Mucosa of rectum (tissue), 2 donors: ENCODE measurements around the gene RAB17.
A peak's percentile ranks its signal among the peaks of the same experiment; 100 is the strongest.

ENCODE experiments used
- H3K27ac ChIP-seq, 2 donors: one replicate each; pipeline ENCODE4 v1.7.0; 2013; ENCODE audit warnings: inconsistent platforms in 2 of 2, low read depth in 2 of 2, low read length in 2 of 2
- H3K27me3 ChIP-seq, 2 donors: one replicate each; pipeline ENCODE4 v1.7.0; 2013; ENCODE audit warnings: low read length in 2 of 2; ENCODE audit not compliant: control insufficient read depth in 2 of 2, insufficient read depth in 2 of 2
- H3K36me3 ChIP-seq, 2 donors: one replicate each; pipeline ENCODE4 v1.7.0; 2013; ENCODE audit warnings: low read length in 2 of 2; ENCODE audit not compliant: control insufficient read depth in 2 of 2, insufficient read depth in 2 of 2
- H3K4me1 ChIP-seq, 2 donors: one replicate each; pipeline ENCODE4 v1.7.0; 2013; ENCODE audit warnings: low read length in 2 of 2, mild to moderate bottlenecking in 1 of 2; ENCODE audit not compliant: control insufficient read depth in 2 of 2, insufficient read depth in 2 of 2
- H3K4me3 ChIP-seq, 2 donors: one replicate each; pipeline ENCODE4 v1.7.0; 2013; ENCODE audit warnings: low read length in 2 of 2
- H3K9ac ChIP-seq, 2 donors: one replicate each; pipeline ENCODE4 v1.7.0; 2013; ENCODE audit warnings: low read length in 2 of 2, low read depth in 1 of 2, mild to moderate bottlenecking in 1 of 2
- H3K9me3 ChIP-seq, 2 donors: one replicate each; pipeline ENCODE4 v1.7.0; 2013; ENCODE audit warnings: low read length in 2 of 2; ENCODE audit not compliant: control insufficient read depth in 2 of 2
- donor health status: healthy.
- donor health status: Normal muscosa, but diverticular disease.

RAB17 gene

DNA sequence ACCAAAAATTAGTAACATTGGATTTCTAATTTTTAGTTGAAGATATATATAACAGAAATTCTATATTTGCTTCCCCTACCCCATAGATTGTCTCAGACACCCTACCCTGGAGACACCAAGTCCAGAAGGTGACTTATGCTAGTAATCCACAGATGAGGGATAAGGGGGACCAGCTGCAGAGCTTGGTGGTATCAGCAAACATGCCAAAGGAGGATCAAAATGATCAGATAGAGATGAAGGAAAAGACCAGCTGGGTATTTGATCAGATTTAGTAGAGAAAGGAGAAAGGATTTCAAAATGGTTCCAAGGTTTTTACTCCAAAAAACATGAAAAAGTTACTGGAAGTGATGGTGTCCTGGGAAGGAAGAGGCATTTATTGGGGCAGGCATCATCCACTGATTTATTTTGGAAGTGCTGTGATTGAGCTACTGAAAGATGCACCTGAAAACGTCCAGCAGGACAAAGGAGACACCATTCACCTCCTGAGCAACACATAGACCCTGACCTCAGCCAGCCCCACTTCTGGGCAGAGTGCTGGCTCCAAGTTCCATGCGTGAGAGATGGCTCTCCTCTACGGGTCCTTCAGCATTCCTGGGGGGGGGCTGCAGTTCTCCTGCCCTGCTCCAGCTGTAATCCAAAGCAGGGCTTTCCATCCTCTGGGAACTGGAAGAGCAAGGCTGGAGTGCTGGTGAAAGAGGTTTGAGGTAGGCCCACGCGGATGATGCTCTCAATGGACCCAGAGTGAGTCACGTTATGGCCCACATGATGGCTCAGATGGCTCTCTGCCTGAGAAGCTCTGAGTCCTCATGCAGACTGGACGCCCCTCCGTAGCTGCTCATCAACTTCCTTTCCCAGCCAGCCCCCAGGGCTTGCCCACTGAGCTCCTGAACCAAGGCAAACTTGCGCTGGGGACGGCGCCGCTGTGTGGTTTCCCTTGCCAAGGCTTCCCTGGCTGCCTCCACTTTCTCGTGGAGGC is 33.2 kb upstream of the RAB17 start:
- Histone ChIP-seq H3K9me3 (no peaks in the 10 kb centered on the region), H3K4me3 (no peak overlapping the region), H3K4me1 (peaks cover 7 to 13% of the 10 kb centered on the region in 2 donors)

DNA sequence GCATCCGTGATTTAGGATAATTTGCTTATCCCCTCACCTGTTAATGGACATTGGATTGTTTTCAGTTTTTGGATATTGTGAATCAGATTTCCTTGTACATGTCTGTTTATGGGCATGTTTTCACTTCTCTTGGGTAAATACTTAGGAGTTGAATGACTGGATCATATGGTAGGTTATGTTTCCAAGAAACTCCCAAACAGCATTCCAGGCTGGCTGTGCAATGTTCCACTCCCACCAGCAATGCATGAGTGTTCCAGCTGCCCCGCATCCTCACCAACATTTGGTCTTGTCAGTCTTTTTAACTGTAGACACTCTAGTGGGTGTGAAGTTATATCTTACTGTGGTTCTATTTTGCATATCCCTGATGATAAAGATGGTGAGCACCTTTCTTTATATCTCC is 27.9 kb upstream of the RAB17 start:
- no peak overlapping the region for H3K4me3 ChIP-seq
- no peaks in the 10 kb centered on the region for H3K9me3 ChIP-seq
- H3K27me3 ChIP-seq: no peaks in the 10 kb centered on the region
- H3K9ac ChIP-seq: no peak overlapping the region
- H3K27ac ChIP-seq: no peak overlapping the region
- peaks cover 0 to 7% of the 10 kb centered on the region in 2 donors for H3K4me1 ChIP-seq
- no peaks in the 10 kb centered on the region for H3K36me3 ChIP-seq

More for the DNA sequence above, 33.2 kb upstream of the RAB17 start:
- Histone ChIP-seq H3K36me3 (no peaks in the 10 kb centered on the region), H3K27ac (no peak overlapping the region), H3K27me3 (peaks cover 8 to 15% of the 10 kb centered on the region in 2 donors), H3K9ac (no peak overlapping the region)

DNA sequence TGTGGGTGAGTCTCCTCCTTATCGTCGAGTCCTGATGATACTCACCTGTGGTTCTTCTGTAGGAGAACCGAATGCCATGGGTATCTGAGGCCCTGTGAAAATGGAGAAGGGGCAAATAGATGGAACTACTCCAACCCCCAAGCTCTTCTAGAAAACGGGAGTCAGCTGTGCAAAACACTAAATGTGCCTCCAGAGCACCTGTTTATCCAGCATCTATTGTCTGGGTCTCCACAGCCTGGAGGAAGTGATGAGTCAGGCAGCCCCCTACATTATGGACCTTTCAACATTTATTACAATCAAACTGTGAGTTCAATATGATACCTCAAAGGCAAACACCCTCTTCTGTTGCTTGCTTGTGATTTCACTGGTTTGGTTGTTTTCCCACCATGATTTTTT is 27.1 kb upstream of the RAB17 start:
- Histone ChIP-seq H3K9ac (no peak overlapping the region), H3K27me3 (no peaks in the 10 kb centered on the region), H3K4me1 (peaks cover 0 to 7% of the 10 kb centered on the region in 2 donors), H3K36me3 (no peaks in the 10 kb centered on the region), H3K9me3 (no peaks in the 10 kb centered on the region), H3K4me3 (no peak overlapping the region), H3K27ac (no peak overlapping the region)

DNA sequence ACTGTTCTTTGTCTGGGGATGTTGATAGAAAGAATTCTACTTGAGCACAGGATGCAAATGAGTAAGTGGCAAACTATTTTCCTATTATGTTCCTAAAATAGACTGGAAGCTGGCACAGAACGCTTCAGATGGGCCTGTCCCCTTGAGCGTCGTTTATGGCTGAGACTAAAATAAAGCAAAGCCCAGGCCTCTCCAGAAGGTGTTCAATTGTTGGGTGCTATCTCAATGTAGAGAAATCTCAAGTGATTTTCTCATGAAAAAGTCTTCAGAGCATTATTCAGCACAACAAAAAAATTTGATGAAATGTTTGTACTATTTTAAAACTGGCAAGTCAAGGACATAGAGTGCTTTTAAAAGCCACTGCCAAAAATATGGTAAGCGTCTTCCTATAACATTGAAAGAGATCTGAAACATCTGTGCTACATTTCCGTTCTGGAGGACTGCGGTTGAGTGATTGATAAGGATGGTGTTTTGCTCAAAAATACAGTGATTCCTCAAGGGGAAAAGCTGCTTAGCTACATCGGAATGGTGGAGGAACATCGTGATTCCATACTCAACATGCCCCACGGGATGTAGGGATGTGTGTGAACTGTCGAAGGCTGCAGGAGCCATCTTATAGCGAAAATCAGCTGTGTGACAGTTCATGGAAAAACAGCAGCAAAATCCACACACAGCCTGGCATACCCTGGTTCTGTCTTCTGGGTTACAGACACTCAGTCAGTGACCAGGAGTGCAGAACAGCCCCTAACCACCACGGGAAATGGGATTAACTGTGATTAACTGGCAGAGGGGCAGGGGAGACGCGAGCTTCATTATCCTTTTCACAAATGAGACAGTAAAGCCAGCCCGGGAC is 26.4 kb upstream of the RAB17 start:
- Histone ChIP-seq H3K27me3 (no peaks in the 10 kb centered on the region), H3K27ac (peak overlapping the region in 1 of 2 donors; percentile 61), H3K4me3 (no peak overlapping the region), H3K36me3 (no peaks in the 10 kb centered on the region), H3K9ac (no peak overlapping the region), H3K4me1 (peaks cover 0 to 7% of the 10 kb centered on the region in 2 donors), H3K9me3 (no peaks in the 10 kb centered on the region)

DNA sequence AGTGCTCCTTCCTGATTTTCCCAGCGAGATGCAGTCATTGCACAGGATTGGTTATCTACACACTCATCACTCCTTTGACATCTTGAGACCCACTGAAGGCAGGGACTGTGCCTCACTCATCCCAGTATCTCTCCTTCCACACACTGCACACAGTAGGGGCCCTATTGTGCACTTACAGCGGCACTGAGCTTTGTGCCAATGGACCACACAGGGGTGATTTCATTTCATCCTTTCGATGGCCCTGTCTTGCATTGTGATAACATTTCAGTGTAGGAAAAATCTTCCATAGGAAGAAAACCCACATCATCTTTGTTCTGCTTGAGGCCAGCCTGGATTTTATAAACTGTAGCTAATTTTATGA is 25.8 kb upstream of the RAB17 start:
- Histone ChIP-seq H3K27ac (peak overlapping the region; percentile 39 to 61), H3K36me3 (no peaks in the 10 kb centered on the region), H3K4me1 (peaks cover 0 to 7% of the 10 kb centered on the region in 2 donors), H3K4me3 (no peak overlapping the region), H3K27me3 (no peaks in the 10 kb centered on the region), H3K9ac (no peak overlapping the region), H3K9me3 (no peaks in the 10 kb centered on the region)

DNA sequence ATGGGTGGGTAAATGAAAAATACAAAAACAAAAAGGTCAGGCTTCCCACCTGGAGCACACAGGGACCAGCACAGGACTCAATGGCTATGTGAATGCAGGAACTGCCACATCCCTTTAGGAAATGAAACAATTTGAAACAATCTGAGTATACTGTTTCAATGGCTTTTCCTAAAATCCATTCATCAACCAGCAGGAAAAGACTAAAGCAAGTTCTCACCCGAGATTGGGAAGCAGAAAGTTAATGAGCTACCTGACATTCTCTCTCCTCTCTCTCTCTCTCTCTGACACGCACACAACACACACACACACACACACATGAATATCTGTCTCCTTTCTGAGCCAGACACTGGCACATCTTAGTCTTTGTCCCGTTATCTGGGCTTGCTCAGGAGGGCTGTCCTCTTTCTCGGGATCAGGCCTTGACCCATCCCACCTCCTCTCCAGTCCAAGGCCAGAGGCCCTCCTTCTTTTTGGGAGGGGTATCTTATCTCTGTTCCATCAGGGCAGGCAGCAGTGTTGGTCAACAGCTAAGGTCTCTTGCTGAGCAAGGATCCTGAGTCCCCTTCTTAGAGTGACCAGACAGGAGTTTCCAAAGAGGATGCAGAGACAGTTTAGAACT is 25.2 kb upstream of the RAB17 start:
- peaks cover 0 to 7% of the 10 kb centered on the region in 2 donors for H3K4me1 ChIP-seq
- H3K4me3 ChIP-seq: no peak overlapping the region
- H3K27ac ChIP-seq: peak overlapping the region in 1 of 2 donors; percentile 61
- no peaks in the 10 kb centered on the region for H3K9me3 ChIP-seq
- H3K27me3 ChIP-seq: no peaks in the 10 kb centered on the region
- H3K9ac ChIP-seq: no peak overlapping the region
- no peaks in the 10 kb centered on the region for H3K36me3 ChIP-seq

DNA sequence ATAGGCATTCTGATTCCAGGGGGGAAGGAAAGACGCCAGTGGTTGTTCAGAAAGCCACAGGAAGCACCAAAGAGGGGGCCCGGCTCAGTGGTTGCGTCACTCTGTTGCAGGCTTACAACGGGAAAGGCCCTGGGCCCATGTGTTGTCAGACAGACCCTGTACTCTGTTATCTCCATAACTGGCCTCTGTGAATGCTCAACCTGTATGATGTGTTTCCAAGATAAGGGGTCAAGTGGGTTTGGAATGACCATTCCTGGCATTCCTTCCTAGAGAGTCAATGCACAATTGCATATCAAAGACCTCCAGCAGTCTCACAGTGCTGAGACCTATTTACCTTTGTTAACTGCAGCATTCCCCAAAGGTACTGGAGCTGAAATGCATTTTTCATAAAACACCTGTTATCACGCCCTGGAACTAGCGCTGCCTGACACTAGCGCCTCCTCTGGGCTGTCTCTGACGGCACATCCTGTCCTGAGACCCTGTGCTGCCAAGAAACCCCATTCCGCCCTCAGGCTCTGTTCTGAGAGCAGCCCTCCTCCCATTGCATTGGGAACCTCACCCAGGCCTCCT is 23.7 kb upstream of the RAB17 start:
- Histone ChIP-seq H3K4me1 (peaks cover 0 to 7% of the 10 kb centered on the region in 2 donors), H3K36me3 (no peaks in the 10 kb centered on the region), H3K9ac (no peak overlapping the region), H3K9me3 (no peaks in the 10 kb centered on the region), H3K27me3 (no peaks in the 10 kb centered on the region), H3K27ac (no peak overlapping the region), H3K4me3 (no peak overlapping the region)

DNA sequence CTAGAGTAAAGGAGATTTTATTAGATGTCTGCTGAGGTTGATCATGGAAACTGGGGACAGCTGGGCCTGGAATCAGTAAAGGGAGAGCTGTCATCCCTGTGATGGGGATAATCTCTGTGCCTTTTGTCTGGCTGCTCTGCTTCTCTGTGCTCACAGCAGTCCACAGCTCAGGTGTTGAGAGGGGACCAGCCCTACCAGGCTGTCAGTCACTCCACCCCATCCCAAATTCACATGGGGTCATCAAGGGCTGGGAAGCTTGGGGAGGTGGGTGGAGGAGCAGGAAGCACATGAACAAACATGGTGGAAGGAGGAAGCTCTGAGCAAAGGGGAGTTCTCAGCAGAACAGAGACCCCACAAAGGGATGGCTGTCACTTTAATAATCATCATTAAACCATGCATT is 23.1 kb upstream of the RAB17 start:
- Histone ChIP-seq H3K4me1 (peaks cover 0 to 7% of the 10 kb centered on the region in 2 donors), H3K36me3 (no peaks in the 10 kb centered on the region), H3K9ac (no peak overlapping the region), H3K4me3 (no peak overlapping the region), H3K27ac (no peak overlapping the region), H3K9me3 (no peaks in the 10 kb centered on the region), H3K27me3 (no peaks in the 10 kb centered on the region)

DNA sequence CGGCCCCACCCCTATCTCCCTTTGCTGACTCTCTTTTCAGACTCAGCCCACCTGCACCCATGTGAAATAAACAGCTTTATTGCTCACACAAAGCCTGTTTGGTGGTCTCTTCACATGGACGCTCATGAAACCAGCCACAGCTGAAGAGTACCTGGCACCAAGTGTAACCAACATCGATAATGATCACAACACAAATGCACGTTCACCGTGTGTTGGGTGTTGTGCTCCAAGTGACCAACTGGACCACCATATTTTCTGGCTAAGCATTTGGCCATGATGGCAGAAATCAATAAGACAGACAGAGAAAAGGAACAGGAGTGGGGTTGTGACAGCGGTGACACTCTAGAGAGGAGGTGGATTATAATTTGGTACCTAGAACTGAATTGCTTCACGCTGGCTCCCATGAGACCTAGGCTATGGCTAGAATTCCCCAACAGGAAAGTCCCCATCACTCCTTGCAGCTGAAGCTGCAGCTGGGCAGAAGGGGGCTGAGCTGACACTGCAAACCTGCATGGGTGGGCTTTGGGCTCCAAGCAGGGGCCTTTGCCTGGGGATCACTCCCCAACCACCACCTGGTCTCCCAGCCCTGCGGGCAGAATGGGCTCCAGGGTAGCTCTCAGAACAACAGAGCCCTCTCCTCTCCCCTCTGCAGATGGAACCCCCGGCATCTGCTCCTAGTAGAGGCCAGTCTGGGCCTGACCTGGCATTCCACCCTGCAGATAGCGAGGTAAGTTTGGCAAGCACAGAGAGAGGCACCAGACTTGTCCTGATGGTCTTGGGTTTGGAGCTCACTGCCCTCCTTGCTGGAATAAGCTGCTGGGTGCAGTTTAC is 22.2 kb upstream of the RAB17 start:
- no peaks in the 10 kb centered on the region for H3K36me3 ChIP-seq
- H3K9ac ChIP-seq: no peak overlapping the region
- no peak overlapping the region for H3K27ac ChIP-seq
- H3K27me3 ChIP-seq: no peaks in the 10 kb centered on the region
- no peaks in the 10 kb centered on the region for H3K9me3 ChIP-seq
- no peak overlapping the region for H3K4me3 ChIP-seq
- peaks cover 0 to 7% of the 10 kb centered on the region in 2 donors for H3K4me1 ChIP-seq
